ENCODE results near the gene MIF.
"Not testable (repeated sequence)": the region's sequence is repeated elsewhere in the genome, so short reads cannot be mapped to it uniquely, and the experiment has no call there.

GRCh38 chr22:23907423-23907822 lies 13.2 kb downstream of the MIF start:
- TF ChIP-seq, protein P1, sequence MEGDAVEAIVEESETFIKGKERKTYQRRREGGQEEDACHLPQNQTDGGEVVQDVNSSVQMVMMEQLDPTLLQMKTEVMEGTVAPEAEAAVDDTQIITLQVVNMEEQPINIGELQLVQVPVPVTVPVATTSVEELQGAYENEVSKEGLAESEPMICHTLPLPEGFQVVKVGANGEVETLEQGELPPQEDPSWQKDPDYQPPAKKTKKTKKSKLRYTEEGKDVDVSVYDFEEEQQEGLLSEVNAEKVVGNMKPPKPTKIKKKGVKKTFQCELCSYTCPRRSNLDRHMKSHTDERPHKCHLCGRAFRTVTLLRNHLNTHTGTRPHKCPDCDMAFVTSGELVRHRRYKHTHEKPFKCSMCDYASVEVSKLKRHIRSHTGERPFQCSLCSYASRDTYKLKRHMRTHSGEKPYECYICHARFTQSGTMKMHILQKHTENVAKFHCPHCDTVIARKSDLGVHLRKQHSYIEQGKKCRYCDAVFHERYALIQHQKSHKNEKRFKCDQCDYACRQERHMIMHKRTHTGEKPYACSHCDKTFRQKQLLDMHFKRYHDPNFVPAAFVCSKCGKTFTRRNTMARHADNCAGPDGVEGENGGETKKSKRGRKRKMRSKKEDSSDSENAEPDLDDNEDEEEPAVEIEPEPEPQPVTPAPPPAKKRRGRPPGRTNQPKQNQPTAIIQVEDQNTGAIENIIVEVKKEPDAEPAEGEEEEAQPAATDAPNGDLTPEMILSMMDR (conservative IDR thresholded peaks at IDR 0.05; ENCODE audit: low read length) = not testable (repeated sequence)
- TF ChIP-seq EZH2phosphoT487 (IDR thresholded peaks at IDR 0.05; ENCODE audit: borderline replicate concordance, low read depth, low read length) = not testable (repeated sequence)

All from OCI-LY7 (cell line).